Measurements from ENCODE around the gene MIPOL1.

DNA sequence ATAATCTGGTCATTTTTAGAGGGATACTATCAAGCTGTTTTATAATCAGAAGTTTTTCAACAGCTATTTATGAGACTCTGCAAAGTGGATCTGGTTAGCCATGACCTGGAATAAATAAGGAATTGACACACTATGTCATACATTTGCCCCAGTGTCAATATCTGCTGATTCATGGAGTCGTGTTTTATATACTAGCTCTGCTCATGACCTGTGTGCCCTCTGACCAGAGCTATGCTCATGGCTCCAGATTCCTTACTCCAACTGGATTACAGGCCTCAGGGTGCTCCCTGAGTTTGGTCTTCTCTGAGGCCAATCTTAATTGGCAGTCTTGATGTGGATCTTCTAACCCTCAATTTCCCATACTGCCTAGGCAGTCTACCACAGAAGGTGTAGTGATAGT is 256.2 kb downstream of the MIPOL1 start:
- no peak for TF ChIP-seq GABPA (IDR thresholded peaks at IDR 0.05 in 1 of 2, conservative IDR thresholded peaks at IDR 0.05 in 1 of 2)
- TF ChIP-seq, protein P1, sequence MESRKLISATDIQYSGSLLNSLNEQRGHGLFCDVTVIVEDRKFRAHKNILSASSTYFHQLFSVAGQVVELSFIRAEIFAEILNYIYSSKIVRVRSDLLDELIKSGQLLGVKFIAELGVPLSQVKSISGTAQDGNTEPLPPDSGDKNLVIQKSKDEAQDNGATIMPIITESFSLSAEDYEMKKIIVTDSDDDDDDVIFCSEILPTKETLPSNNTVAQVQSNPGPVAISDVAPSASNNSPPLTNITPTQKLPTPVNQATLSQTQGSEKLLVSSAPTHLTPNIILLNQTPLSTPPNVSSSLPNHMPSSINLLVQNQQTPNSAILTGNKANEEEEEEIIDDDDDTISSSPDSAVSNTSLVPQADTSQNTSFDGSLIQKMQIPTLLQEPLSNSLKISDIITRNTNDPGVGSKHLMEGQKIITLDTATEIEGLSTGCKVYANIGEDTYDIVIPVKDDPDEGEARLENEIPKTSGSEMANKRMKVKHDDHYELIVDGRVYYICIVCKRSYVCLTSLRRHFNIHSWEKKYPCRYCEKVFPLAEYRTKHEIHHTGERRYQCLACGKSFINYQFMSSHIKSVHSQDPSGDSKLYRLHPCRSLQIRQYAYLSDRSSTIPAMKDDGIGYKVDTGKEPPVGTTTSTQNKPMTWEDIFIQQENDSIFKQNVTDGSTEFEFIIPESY (IDR thresholded peaks at IDR 0.05) = no peak
